NCI-H1417 treated with DMSO at 0.1 percent for 48 hours (cell line): Measurements from ENCODE around the gene THSD7B.

ENCODE experiments used
- DNase-seq: peaks from one replicate; lab custom pipeline; 2025; lab: John Stamatoyannopoulos, UW

Gene THSD7B

DNA sequence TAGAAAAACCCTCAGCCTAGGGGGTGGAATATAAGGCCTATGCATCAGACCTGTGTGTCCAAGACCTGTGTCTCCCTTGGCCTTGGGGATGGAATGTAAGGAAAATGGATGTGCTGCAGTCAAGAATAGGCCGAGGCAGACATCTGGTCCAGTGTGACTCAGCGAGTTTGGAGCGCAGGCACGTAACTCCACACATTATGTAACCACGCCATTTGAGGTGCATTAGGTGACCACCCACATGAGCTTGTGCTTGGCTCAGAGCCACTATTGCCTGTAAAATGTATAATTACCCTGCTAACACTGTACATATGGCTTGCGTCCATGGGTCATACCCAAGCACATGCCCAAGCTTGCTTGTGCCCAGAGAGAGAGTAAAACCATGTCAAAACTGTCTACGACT, 618.0 kb downstream of the THSD7B start:
- DNase-seq = no peak

DNA sequence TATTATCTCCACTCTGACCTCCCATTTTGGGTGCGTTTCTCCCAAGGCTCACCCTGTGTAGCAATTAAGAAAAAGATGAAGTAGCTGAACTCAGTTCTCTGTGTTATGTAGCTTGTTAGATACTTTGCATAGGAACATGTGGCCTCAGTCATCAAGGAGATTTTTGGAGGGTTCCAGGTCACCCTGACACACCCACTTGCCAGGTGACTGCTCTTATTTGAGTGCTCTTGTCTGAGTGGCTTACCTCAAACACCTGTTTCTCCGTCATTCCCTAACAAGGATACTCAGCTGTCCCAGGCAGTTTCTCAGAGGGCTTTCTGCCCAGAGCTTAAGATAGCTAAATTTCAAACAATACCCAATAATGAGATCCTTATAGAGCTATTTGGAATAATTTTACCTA, 621.7 kb downstream of the THSD7B start:
- no peak for DNase-seq

DNA sequence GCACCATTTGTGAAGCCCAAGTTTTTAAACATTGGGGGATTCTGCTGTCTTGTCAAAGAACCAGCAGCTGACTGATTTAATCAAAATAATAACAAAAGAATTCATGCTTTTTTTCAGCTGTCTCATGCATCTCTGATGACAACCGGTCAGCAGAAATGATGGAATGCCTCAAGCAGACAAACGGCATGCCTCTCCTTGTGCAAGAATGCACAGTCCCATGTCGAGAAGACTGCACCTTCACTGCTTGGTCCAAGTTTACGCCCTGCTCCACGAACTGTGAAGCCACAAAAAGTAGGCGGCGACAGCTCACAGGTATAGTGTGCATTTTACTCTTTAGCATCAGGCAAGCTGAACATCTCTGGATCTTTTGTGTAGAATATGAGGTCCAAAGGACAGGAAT, 640.2 kb downstream of the THSD7B start:
- no peak for DNase-seq

DNA sequence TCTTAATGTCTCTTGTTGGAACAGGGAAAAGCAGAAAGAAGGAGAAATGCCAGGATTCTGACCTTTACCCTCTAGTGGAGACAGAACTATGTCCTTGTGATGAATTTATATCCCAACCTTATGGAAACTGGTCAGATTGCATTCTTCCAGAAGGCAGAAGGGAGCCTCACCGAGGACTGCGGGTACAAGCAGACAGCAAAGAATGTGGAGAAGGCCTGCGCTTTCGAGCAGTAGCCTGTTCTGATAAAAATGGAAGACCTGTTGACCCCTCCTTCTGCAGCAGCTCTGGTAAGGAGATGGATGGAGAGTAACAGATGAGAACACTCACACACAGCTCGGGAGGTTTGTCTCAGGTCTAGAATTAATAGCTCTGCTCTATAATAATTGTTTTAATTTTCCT, 646.2 kb downstream of the THSD7B start:
- no peak for DNase-seq

DNA sequence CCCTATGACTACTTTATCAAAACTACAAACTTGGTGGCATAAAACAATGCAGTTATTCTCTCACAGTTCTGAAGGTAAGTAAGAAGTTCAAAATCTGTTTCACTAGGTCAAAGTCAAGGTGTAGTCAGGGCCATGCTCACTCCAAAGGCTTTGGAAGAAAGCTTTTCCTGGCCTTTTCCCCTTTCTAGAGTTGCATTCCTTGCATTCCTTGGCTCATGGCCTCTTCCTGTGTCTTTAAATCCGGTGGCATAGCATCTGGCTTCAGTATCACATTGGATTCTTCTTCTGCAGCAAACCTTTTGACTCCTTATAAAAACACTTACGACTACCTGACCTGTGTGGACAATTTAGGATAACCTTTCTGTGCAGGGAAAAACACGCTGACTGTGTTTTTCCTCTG, 655.4 kb downstream of the THSD7B start:
- no peak for DNase-seq

DNA sequence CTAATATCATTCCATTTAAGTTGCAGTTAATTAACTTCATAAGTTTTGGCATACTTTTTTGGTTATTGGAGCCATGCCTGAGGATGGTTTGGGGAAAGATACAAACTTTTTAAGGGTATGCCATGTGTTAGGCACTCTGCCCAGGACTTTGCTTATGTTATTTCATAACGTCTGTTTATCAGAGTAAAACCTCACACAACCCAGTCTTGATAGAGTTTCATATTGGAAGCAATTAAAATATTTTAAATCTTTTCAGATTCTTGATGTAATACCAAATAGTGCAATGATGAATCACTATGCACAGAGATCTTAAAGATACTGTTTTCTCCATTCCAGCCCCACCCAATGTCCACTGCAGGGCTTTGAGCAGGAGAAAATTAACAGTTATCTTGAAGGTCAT, 669.8 kb downstream of the THSD7B start:
- no peak for DNase-seq

DNA sequence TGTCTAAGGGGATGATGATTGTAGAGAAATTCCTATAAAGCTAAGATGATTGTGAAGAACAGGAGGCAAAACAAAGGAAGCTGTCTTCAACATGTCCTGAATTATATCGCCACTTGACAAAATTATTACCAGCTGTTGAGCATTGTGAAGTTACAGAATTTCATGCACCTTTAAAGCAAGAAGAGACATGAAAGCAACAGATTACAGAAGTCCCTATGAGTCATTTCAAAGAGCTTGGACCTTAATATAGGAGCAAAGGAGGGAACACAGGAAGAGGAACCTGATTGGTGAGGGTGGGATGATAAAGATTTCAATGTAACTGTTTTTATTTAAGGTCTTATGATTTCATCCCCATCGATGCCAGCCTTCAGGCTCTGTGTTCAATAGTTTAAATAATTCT, 672.0 kb downstream of the THSD7B start:
- DNase-seq = no peak

DNA sequence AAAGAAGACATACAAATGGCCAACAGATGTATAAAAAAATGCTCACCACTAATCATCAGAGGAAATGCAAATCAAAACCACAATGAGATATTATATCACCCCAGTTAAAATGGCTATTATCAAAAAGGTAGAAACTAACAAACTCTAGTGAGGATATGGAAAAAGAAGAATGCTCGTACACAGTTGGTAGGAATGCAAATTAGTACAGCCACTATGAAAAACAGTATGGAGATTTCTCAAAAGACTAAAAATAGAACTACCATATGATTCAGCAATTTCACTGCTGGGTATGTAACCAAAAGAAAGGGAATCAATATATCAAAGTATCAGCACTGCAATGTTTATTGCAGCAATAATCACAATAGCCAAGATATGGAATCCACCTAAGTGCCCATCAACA, 679.6 kb downstream of the THSD7B start:
- DNase-seq = no peak

DNA sequence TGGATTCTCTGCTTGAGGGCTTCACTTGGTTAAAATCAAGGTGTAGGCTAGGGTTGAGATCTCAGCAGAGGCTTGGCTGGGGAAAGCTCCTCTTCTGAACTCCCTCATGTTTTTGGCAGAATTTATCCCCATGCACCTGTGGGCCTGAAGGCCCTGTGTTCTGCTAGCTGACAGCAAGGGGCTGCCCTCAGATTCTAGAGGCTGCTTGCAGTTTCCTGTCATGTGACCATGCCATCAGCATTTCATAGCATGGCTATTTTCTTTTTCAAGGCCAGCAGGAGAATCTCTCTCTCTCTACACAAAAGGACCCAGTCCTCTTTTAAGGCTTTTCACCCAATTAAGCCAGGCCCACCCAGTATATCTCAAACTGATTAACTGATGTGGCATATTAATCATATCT, 684.1 kb downstream of the THSD7B start:
- no peak for DNase-seq

DNA sequence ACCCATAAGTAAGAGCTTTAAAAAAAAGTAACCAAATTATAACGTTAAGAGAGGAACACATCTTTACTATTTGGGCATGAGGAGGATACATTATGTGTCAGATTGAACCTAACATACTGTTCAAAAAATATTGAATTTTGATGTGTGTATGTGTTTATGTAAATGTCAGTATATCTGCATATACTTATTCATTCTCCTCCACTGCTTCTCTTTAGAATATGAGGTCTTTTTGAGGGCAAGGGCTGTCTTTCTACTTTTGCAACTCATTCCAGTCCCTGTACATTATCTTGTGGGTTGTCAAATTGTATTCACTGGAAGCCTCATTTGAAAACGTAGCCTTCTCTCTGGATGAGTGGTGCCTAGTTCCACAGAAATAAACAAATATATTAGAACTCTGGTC, 689.5 kb downstream of the THSD7B start:
- DNase-seq = no peak

DNA sequence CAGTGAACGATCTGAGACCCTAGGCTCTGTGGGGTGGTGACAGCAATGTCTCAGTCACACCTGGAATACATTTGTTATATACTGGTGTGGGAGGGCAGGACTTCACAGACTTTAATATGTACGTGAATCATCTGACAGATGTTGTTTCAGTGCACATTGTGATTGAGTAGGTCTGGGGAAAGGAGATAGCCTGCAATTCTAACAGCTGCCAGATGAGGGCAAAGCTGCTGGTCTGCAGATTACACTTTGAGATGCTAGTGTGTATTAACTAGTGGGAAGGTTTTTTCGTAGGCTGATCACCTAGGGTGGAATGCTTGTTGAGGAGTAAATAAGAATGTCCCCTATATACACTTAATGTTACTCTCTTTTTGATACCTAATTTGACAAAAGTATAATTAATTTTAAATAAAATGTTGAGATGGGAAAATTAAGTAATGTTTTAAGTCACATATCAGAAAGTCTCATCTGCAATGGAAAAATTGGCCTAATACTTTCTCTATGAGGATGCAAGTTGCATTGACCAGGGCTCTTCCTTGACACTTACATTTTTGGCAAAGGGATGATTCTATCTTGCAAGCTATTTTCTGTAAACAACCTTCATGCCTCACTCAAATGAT, 702.0 kb downstream of the THSD7B start:
- no peak for DNase-seq

DNA sequence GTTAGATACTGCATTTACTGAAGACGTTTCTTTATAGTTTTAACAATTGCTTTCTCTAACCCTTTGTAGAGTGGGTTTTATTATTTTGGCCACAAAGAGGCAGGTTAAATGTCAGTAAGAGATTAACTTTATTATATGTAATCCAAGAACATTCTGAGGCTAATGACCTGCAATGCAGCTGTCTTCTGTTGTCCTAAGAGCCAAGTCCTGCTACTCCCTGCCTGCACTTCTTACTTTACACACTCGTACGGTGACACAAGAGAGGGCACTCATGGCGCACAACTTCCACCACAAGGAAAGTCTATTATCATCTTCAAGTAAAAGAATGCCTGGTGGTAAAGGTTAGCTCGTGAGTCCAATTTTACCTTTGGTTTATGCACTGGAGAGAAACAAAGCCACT, 727.9 kb downstream of the THSD7B start:
- no peak for DNase-seq

DNA sequence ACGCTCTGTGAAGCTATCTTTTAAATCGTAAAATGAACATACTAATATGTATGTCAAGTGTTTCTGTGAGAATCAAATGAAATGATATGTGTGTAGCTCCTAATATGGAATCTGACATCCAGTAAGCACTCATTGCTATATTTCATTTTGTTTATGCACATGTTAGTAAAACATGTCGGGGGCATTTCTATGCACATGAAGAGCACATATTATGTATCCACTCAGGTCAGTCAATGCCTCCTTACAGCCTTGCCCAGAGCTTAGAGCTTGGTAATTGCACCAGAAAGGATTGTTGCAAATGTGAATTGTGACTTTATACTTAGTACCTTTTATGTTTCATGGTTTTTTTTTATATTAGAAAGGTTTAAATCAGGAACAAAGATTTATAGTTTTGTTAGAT, 735.3 kb downstream of the THSD7B start:
- no peak for DNase-seq

DNA sequence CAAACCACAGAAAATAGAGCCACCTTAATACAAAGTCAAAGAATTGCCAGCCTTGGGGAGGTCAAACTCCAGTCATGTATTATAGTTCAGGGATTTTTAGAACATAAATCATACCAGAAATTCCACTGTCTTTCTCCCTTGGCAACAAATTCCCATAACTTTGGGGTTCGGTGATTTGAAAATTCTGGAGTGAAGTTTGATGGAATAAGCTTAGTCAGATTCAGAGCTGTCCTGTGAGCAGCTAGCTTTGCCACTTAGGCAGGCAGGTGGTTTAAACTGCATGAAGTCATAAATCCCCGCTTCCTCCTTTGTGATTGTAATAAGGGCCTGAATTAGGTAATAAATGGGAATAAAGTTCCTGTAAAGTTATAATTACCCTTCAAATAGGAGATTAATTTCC, 741.9 kb downstream of the THSD7B start:
- no peak for DNase-seq

DNA sequence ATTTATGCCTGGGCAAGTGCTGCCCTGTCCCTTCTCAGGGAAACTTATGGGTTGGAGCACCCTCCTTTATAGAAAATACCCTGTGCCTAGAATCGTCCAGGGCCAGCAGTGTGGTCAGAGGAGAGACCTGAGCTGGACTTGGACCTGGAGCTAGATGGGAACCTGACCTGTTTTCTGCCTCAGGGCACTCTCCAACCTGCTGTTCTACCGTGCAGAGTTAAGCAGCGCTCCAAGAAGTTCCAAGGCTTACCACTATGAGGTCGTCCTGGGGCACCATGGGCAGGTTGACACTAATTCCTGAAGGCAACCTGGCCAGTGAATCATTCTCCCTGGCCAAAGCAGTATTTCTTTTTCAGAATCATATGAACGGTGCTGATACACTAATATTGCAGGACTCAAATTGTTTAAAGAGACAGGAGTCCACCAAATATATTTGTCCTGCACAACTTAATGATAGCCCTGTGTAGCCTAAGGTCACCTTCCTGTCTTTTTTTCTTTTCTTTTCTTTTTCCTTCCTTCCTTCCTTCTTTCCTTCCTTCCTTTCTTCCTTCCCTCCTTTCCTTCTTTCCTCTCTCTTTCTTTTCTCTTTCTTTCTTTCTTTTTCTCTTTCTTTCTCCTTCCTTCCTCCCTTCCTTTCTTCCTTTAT, 743.5 kb downstream of the THSD7B start:
- DNase-seq = no peak

DNA sequence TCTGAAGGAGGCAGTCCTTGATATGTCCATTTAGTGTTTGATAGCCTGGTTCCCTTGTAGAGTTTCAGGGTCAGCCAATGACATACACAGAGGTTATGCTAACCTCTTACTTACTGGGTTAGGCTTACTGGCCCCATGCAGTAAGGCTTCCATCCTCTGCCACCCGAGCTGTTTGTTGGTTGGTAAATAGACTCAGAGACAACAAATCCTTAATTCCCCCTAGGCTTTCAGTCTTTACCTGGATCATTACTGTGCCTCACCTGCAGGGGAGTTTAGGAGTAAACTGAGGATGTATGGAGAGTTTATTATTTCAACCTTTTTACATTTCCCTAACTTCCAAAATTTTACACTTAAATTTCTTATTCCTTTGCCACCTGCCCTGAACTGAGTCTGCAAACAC, 746.2 kb downstream of the THSD7B start:
- no peak for DNase-seq

DNA sequence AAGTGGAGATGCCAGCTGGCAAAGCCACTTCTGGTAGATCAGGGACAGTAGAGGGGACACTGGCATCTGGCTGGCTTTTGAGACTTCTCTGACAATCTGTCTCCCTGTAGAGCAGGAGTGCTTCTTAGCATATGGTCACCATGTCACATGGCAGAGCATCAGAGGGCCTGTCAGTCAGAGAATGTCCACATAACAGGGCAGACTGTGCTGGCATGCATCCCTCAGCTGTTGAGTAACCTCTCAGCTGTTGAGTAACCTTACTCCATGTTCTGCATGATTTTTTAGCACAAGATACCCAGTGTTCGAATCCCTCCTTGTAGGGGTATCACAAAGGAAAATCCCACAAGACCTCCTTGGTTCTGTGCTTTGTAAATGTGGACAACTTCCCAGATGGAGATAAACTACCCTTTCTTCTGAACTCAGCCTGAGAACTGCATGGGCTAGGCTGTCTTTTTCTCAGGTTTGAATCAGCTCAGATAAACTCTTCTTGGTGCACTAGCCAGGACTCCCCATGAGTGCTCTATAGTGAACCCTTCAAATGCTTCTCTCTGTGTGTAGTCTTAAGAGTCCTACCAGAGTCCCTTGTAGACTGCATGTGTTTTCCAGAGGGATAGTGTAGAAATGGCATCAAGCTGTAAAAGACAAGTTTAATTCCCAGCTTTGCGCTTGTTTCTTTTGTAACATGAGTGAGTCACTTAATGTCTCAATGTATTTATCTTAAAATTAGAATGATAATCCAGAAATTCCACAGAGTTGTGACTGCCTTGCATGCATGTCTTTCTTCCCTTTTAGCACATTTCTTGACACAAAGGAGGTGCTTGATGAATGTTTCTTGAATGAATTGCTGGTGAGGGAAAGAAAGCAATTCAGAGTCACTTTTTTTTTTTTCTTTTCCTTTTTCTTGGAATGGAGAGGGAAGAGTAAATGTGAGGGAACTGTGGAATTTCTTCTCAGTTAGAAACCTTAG, 756.6 kb downstream of the THSD7B start:
- no peak for DNase-seq

DNA sequence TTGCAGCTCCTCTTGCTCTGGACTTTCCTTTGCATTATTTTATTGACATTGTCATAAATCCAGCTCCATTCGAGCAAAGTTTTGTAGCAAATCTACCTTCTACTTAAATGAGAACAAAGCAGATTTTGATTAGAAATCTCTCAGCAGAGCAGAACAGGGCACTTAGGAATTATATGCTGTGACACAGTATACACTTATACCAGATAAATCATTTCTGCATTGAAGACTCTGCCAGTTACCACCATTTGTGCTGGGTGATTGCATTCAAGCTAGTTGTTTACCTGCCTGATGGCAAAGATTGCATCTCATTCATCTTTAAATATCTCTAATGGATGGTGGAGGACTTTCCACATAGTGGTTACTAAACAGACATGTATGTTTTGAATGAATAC, 757.3 kb downstream of the THSD7B start:
- DNase-seq = no peak

DNA sequence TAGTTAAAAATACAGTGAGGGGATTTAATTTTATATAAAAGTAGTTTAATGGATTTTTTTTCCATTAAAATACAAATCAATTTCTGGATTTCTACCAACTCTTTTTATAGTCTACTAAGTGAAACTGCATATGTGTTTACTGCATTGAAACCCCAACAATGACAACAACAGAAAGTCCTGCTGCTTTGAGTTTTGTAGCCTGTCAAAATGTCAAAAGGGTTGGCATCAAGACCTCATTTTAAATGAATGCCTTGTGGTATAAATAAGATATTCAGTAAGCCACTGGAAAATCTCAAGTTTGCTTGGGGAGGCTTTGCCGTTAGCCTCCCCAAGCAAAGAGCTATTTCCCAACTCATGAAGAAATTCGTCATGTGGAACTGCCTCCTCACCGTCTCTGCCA, 758.6 kb downstream of the THSD7B start:
- no peak for DNase-seq

DNA sequence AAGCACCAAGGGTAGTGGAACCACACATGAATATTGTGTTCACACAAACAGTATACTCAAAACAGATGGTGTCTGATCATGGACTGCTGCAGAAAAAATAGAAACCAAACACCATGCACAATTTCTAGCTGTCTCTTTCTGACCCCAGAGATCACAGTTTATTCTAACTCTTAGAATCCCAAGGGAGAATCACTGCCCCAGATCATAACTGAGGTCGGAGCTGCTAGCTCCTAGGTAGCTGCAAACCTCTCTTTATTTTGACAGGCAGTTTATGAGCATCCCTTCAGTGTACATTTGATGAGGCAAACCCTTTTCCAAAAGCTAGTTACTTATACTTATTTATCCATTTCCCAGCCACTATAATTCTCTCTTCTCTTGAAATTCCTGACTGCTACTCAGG, 759.8 kb downstream of the THSD7B start:
- DNase-seq = no peak

DNA sequence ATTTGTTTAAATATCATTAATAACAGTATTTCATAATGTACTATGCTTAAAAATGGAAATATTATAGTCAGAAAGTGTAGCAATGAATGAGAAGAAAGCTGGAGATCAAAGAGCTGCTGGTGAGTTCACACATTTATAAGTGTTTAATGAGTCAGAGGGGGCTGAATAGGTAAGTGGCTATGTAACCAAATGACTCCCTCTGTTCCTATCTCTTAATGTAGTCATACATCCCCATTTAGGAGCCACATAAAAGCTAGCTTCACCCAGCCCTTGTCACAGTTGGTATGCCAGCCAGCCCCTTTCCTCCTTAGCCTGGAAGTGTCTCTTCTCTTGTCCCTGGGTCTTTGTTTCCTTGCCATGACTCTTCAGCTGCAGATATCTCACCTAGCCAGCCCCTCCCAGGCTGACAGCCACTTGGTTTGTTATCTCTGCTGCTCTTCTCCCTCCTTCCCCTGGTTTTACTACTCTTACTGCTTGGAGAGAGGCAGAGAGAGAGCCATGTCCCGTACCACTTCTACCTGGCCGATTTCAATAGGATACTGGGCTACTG, 760.4 kb downstream of the THSD7B start:
- no peak for DNase-seq

DNA sequence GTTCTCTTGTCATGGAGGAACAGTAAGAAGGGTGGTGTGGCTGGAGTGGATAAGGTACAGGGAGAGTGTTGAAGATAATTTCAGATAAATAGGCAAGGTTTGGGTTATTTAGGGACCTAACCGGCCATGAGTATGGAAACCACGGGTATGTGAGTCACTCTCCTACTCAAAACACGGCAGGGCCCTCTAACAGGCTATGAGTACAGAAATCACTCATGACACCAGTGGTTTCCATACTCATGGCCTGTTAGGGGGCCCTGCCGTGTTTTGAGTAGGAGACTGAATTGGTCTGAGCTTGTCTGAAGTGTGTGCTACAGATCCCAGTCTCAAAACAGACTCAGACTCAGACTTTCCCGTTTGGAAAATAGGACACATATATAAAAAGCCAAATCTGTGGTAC, 770.6 kb downstream of the THSD7B start:
- DNase-seq = no peak

DNA sequence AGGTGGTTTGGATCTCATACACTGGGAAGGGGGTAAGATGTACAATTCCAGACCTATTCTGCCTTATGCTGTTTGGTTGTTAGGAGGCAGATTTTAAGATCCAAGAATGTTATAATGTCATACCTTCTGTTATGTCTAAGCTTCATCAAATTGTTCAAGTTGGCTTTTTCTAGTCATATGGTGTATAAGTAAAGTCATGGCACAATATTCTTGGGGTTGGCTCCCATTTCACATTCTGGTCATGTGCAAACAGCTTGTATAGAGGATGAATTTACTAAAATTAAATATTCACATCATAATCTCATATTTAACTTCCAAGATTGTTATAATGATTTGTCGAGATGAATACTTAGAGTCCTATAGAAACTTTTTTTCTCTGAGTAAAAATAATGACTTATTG, 774.0 kb downstream of the THSD7B start:
- no peak for DNase-seq
